ENCODE data around the gene TRIM36.

The TRIM36 gene

GRCh38 chr5:115132465-115132864 lies 37.2 kb downstream of the TRIM36 start:
- no peaks in the 10 kb centered on the region for H3K36me3 ChIP-seq (ENCODE audit: control insufficient read depth, insufficient read depth, low read length)
- no peak overlapping the region for H3K4me3 ChIP-seq (ENCODE audit: insufficient read depth, low read depth, low read length, poor library complexity, severe bottlenecking)

GRCh38 chr5:115126303-115126702 lies 43.4 kb downstream of the TRIM36 start:
- no peak overlapping the region for H3K27ac ChIP-seq (ENCODE audit: insufficient read depth, low read length, poor library complexity, severe bottlenecking)
- H3K27me3 ChIP-seq (replicated peaks; ENCODE audit: control insufficient read depth, insufficient read depth, low read length, poor library complexity, severe bottlenecking) = no peaks in the 10 kb centered on the region
- H3K4me3 ChIP-seq (ENCODE audit: insufficient read depth, low read depth, low read length, poor library complexity, severe bottlenecking) = no peak overlapping the region
- no peaks in the 10 kb centered on the region for H3K9me3 ChIP-seq (ENCODE audit: control insufficient read depth, low read length)
- H3K36me3 ChIP-seq (ENCODE audit: control insufficient read depth, insufficient read depth, low read length) = no peaks in the 10 kb centered on the region
- no peak for DNase-seq
- H3K4me1 ChIP-seq (ENCODE audit: control insufficient read depth, insufficient read depth, low read length, poor library complexity, severe bottlenecking) = no peaks in the 10 kb centered on the region

More at GRCh38 chr5:115132465-115132864, 37.2 kb downstream of the TRIM36 start:
- no peaks in the 10 kb centered on the region for H3K9me3 ChIP-seq (ENCODE audit: control insufficient read depth, low read length)
- H3K27me3 ChIP-seq (replicated peaks; ENCODE audit: control insufficient read depth, insufficient read depth, low read length, poor library complexity, severe bottlenecking) = no peaks in the 10 kb centered on the region
- no peak overlapping the region for H3K27ac ChIP-seq (ENCODE audit: insufficient read depth, low read length, poor library complexity, severe bottlenecking)
- no peak for DNase-seq
- H3K4me1 ChIP-seq (ENCODE audit: control insufficient read depth, insufficient read depth, low read length, poor library complexity, severe bottlenecking) = no peaks in the 10 kb centered on the region

- no peaks in the 10 kb centered on the region for H3K36me3 ChIP-seq (ENCODE audit: control insufficient read depth, insufficient read depth, low read length)
- no peaks in the 10 kb centered on the region for H3K9me3 ChIP-seq (ENCODE audit: control insufficient read depth, low read length)
- H3K27ac ChIP-seq (ENCODE audit: insufficient read depth, low read length, poor library complexity, severe bottlenecking) = no peak overlapping the region
- H3K4me1 ChIP-seq (ENCODE audit: control insufficient read depth, insufficient read depth, low read length, poor library complexity, severe bottlenecking) = no peaks in the 10 kb centered on the region
- DNase-seq = no peak
- no peak overlapping the region for H3K4me3 ChIP-seq (ENCODE audit: insufficient read depth, low read depth, low read length, poor library complexity, severe bottlenecking)
- no peaks in the 10 kb centered on the region for H3K27me3 ChIP-seq (replicated peaks; ENCODE audit: control insufficient read depth, insufficient read depth, low read length, poor library complexity, severe bottlenecking)
These were observed 45.0 kb downstream of the TRIM36 start for GRCh38 chr5:115124741-115125140.

DNA sequence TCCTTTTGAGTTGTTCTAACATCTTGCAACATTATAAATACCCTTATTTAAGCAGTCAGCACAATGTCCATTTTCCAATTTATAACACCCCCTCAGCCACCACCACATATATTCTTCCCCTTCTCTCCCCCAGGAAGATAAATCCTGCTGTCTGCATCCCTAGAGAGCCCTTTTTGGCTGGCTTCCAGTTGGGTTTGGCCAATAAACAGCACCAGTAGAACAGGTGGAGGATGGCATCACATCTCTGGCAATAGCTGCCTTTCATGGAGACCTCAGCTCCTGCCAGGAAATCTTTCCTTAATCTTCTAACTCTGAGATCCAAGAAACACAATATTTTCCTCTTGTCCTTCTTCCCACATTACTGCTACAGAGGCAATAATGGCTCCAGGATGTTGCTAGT lies 53.7 kb downstream of the TRIM36 start:
- Histone ChIP-seq H3K9me3 (ENCODE audit: control insufficient read depth, low read length) (no peaks in the 10 kb centered on the region), H3K27ac (ENCODE audit: insufficient read depth, low read length, poor library complexity, severe bottlenecking) (no peak overlapping the region), H3K36me3 (ENCODE audit: control insufficient read depth, insufficient read depth, low read length) (no peaks in the 10 kb centered on the region), H3K4me1 (ENCODE audit: control insufficient read depth, insufficient read depth, low read length, poor library complexity, severe bottlenecking) (no peaks in the 10 kb centered on the region), H3K27me3 (replicated peaks; ENCODE audit: control insufficient read depth, insufficient read depth, low read length, poor library complexity, severe bottlenecking) (no peaks in the 10 kb centered on the region), H3K4me3 (ENCODE audit: insufficient read depth, low read depth, low read length, poor library complexity, severe bottlenecking) (no peak overlapping the region)
- DNase-seq = no peak

GRCh38 chr5:115109840-115110239 lies 59.9 kb downstream of the TRIM36 start:
- Histone ChIP-seq H3K4me3 (ENCODE audit: insufficient read depth, low read depth, low read length, poor library complexity, severe bottlenecking) (no peak overlapping the region), H3K27ac (ENCODE audit: insufficient read depth, low read length, poor library complexity, severe bottlenecking) (no peak overlapping the region), H3K36me3 (ENCODE audit: control insufficient read depth, insufficient read depth, low read length) (no peaks in the 10 kb centered on the region), H3K9me3 (ENCODE audit: control insufficient read depth, low read length) (no peaks in the 10 kb centered on the region), H3K4me1 (ENCODE audit: control insufficient read depth, insufficient read depth, low read length, poor library complexity, severe bottlenecking) (no peaks in the 10 kb centered on the region), H3K27me3 (replicated peaks; ENCODE audit: control insufficient read depth, insufficient read depth, low read length, poor library complexity, severe bottlenecking) (no peaks in the 10 kb centered on the region)
- no peak for DNase-seq

- H3K36me3 ChIP-seq (ENCODE audit: control insufficient read depth, insufficient read depth, low read length) = no peaks in the 10 kb centered on the region
- no peak overlapping the region for H3K4me3 ChIP-seq (ENCODE audit: insufficient read depth, low read depth, low read length, poor library complexity, severe bottlenecking)
- H3K27ac ChIP-seq (ENCODE audit: insufficient read depth, low read length, poor library complexity, severe bottlenecking) = no peak overlapping the region
- no peaks in the 10 kb centered on the region for H3K4me1 ChIP-seq (ENCODE audit: control insufficient read depth, insufficient read depth, low read length, poor library complexity, severe bottlenecking)
- DNase-seq = no peak
- peaks cover 1% of the 10 kb centered on the region for H3K27me3 ChIP-seq (replicated peaks; ENCODE audit: control insufficient read depth, insufficient read depth, low read length, poor library complexity, severe bottlenecking)
- H3K9me3 ChIP-seq (ENCODE audit: control insufficient read depth, low read length) = no peaks in the 10 kb centered on the region
These were observed 60.4 kb downstream of the TRIM36 start for GRCh38 chr5:115109356-115109755.

- no peak overlapping the region for H3K4me3 ChIP-seq (ENCODE audit: insufficient read depth, low read depth, low read length, poor library complexity, severe bottlenecking)
- DNase-seq = no peak
These were observed 69.3 kb downstream of the TRIM36 start for GRCh38 chr5:115100319-115100955.

DNA sequence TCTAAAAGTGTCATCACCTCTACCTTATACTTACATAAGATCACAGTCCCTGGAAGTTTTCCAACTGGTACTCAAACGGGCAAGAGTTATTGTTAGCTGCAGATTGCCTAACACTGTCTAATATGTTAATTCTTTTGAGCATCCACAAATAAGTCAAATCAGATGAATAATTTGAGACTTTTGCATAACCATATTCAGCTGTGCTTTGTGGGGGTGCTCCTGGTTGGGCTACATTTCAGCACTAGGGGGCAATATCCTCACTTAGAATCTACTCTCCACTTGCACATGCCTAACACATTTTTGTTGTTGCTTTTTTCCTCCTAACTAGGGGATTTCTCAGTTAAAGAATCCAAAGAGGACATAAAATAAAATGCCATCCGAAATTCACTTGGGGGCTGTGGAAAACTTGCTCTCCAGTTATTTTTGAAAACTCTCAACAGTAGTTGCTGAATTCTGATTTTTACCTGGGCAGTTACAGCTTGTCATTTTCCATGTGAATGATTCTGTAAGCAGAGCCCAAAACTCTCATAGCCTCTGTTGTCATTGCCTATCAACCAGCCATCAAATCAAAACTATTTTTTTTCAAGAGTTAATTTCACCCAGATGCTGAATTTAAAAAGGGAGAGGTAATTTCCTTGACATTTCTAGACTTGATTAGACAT lies 71.5 kb downstream of the TRIM36 start:
- no peaks in the 10 kb centered on the region for H3K9me3 ChIP-seq (ENCODE audit: control insufficient read depth, low read length)
- DNase-seq = no peak

More at GRCh38 chr5:115100319-115100955, 69.3 kb downstream of the TRIM36 start:
- Histone ChIP-seq H3K36me3 (ENCODE audit: control insufficient read depth, insufficient read depth, low read length) (no peaks in the 10 kb centered on the region), H3K9me3 (ENCODE audit: control insufficient read depth, low read length) (no peaks in the 10 kb centered on the region), H3K4me1 (ENCODE audit: control insufficient read depth, insufficient read depth, low read length, poor library complexity, severe bottlenecking) (no peaks in the 10 kb centered on the region), H3K27me3 (replicated peaks; ENCODE audit: control insufficient read depth, insufficient read depth, low read length, poor library complexity, severe bottlenecking) (peaks cover 8% of the 10 kb centered on the region), H3K27ac (ENCODE audit: insufficient read depth, low read length, poor library complexity, severe bottlenecking) (no peak overlapping the region)

DNA sequence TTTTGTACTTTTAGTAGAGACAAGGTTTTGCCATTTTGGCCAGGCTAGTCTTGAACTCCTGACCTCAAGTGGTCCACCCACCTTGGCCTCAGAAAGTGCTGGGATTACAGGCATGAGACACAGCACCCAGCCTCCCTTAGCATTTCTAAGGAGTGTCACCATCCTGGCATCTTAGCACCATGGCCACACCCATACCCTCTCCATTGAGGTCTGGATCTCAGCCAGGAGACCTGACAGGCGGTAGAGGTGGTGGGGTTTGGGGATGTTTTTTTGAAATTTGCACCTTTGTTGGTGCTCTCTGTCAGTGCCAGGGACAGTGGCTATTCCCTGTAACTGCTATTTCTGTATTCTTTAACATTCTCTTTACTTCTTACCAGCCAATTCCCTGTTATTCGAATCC lies 72.5 kb downstream of the TRIM36 start:
- Histone ChIP-seq H3K4me1 (ENCODE audit: control insufficient read depth, insufficient read depth, low read length, poor library complexity, severe bottlenecking) (no peaks in the 10 kb centered on the region), H3K4me3 (ENCODE audit: insufficient read depth, low read depth, low read length, poor library complexity, severe bottlenecking) (no peak overlapping the region), H3K36me3 (ENCODE audit: control insufficient read depth, insufficient read depth, low read length) (no peaks in the 10 kb centered on the region), H3K9me3 (ENCODE audit: control insufficient read depth, low read length) (no peaks in the 10 kb centered on the region), H3K27me3 (replicated peaks; ENCODE audit: control insufficient read depth, insufficient read depth, low read length, poor library complexity, severe bottlenecking) (peaks cover 3% of the 10 kb centered on the region), H3K27ac (ENCODE audit: insufficient read depth, low read length, poor library complexity, severe bottlenecking) (no peak overlapping the region)
- no peak for DNase-seq

More for the DNA sequence above, 71.5 kb downstream of the TRIM36 start:
- no peaks in the 10 kb centered on the region for H3K4me1 ChIP-seq (ENCODE audit: control insufficient read depth, insufficient read depth, low read length, poor library complexity, severe bottlenecking)
- no peak overlapping the region for H3K27ac ChIP-seq (ENCODE audit: insufficient read depth, low read length, poor library complexity, severe bottlenecking)
- peaks cover 3% of the 10 kb centered on the region for H3K27me3 ChIP-seq (replicated peaks; ENCODE audit: control insufficient read depth, insufficient read depth, low read length, poor library complexity, severe bottlenecking)
- H3K4me3 ChIP-seq (ENCODE audit: insufficient read depth, low read depth, low read length, poor library complexity, severe bottlenecking) = no peak overlapping the region
- no peaks in the 10 kb centered on the region for H3K36me3 ChIP-seq (ENCODE audit: control insufficient read depth, insufficient read depth, low read length)

GRCh38 chr5:115096034-115096769 lies 73.5 kb downstream of the TRIM36 start:
- H3K4me1 ChIP-seq (ENCODE audit: control insufficient read depth, insufficient read depth, low read length, poor library complexity, severe bottlenecking) = no peaks in the 10 kb centered on the region
- peaks cover 3% of the 10 kb centered on the region for H3K27me3 ChIP-seq (replicated peaks; ENCODE audit: control insufficient read depth, insufficient read depth, low read length, poor library complexity, severe bottlenecking)
- DNase-seq = no peak
- no peaks in the 10 kb centered on the region for H3K9me3 ChIP-seq (ENCODE audit: control insufficient read depth, low read length)
- no peak overlapping the region for H3K27ac ChIP-seq (ENCODE audit: insufficient read depth, low read length, poor library complexity, severe bottlenecking)
- H3K36me3 ChIP-seq (ENCODE audit: control insufficient read depth, insufficient read depth, low read length) = no peaks in the 10 kb centered on the region
- no peak overlapping the region for H3K4me3 ChIP-seq (ENCODE audit: insufficient read depth, low read depth, low read length, poor library complexity, severe bottlenecking)
